Kidney (tissue), 14 donors: Measurements from ENCODE around the gene OTUB2. TPM values are rescaled to one million over a fixed set of nuclear protein-coding genes. Genes with fewer than 3 reads are reported as not detected.

Source experiments
- DNase-seq, 5 donors: peaks; one replicate each; pipeline ENCODE4 v3.0.0-alpha.2; 2013 to 2020
- FAIRE-seq: peaks from 2 replicates; lab custom pipeline; 2012; peaks lifted over from hg19 to GRCh38; lab: Jason Lieb, UNC
- H3K27ac ChIP-seq, 2 donors: one replicate each; pipeline ENCODE4 v1.7.0; 2013; ENCODE audit warnings: low read depth in 2 of 2, low read length in 2 of 2, inconsistent platforms in 1 of 2
- H3K27me3 ChIP-seq: one replicate; pipeline ENCODE4 v1.7.1; 2013; ENCODE audit warnings: low read length, inconsistent platforms; ENCODE audit not compliant: control insufficient read depth, insufficient read depth
- H3K36me3 ChIP-seq, 3 donors: one replicate each; pipeline versions ENCODE4 v1.7.0 to v1.7.1; 2013; ENCODE audit warnings: low read length in 3 of 3, control low read depth in 1 of 3, inconsistent platforms in 1 of 3; ENCODE audit not compliant: insufficient read depth in 3 of 3, control insufficient read depth in 2 of 3
- H3K4me1 ChIP-seq, 3 donors: one replicate each; pipeline versions ENCODE4 v1.7.0 to v1.7.1; 2013; ENCODE audit warnings: low read length in 3 of 3, inconsistent platforms in 1 of 3, low read depth in 1 of 3; ENCODE audit not compliant: control insufficient read depth in 2 of 3, insufficient read depth in 2 of 3
- H3K4me3 ChIP-seq, 3 donors: one replicate each; pipeline versions ENCODE4 v1.7.0 to v1.8.1; 2013; ENCODE audit warnings: low read length in 3 of 3, control low read depth in 1 of 3, inconsistent platforms in 1 of 3
- H3K9ac ChIP-seq, 3 donors: one replicate each; pipeline versions ENCODE4 v1.7.0 to v1.7.1; 2013; ENCODE audit warnings: low read length in 3 of 3, control low read depth in 1 of 3, inconsistent platforms in 1 of 3
- H3K9me3 ChIP-seq, 3 donors: one replicate each; pipeline versions ENCODE4 v1.7.0 to v1.7.1; 2013; ENCODE audit warnings: low read length in 3 of 3, control low read depth in 1 of 3, inconsistent platforms in 1 of 3; ENCODE audit not compliant: control insufficient read depth in 2 of 3, insufficient read depth in 1 of 3
- intact Hi-C: fragments of 100-400 bp; cut with DNase I; formaldehyde crosslinking; loops from one replicate; pipeline ENCODE4 v1.11.1; 2022
- polyA plus RNA-seq: library from polyadenylated mRNA; stranded (reverse); fragments of 350-450 nt; fragmentation: Illumina TruSeq; extraction: RNeasy Lipid Tissue Mini Kit (QIAGEN cat#74804); gene quantifications from one replicate; pipeline ENCODE4 v1.2.3, GENCODE V29; 2014; ENCODE audit warnings: low read depth, low replicate concordance; ENCODE audit not compliant: insufficient read depth
- total RNA-seq: library from RNA; stranded (reverse); fragmentation: NEBNext Ultra II Directional; extraction: Animal tissue kit (Norgen Biotek cat#: 25700); gene quantifications from one replicate; pipeline ENCODE4 v1.2.1, GENCODE V29; 2021
- TF ChIP-seq, protein P1 (sequence below): IDR thresholded peaks from 3 replicates; pipeline ENCODE4 v1.5.1; 2012; ENCODE audit warnings: mild to moderate bottlenecking, moderate library complexity, borderline replicate concordance; ENCODE audit not compliant: insufficient read depth; ENCODE audit errors: extremely low read depth
- donor health status: control.
- donor health status: control.
- donor health status: control.
- donor health status: control.
- donor health status: control.
- donor health status: DM: yes; HTN: yes; CAD: no.
- donor health status: Normal renal cell carcinoma (clear cell type).

The OTUB2 gene
- total and polyA plus RNA-seq, 2 donors from 2014 or later: 1.1 to 1.6 TPM

DNA sequence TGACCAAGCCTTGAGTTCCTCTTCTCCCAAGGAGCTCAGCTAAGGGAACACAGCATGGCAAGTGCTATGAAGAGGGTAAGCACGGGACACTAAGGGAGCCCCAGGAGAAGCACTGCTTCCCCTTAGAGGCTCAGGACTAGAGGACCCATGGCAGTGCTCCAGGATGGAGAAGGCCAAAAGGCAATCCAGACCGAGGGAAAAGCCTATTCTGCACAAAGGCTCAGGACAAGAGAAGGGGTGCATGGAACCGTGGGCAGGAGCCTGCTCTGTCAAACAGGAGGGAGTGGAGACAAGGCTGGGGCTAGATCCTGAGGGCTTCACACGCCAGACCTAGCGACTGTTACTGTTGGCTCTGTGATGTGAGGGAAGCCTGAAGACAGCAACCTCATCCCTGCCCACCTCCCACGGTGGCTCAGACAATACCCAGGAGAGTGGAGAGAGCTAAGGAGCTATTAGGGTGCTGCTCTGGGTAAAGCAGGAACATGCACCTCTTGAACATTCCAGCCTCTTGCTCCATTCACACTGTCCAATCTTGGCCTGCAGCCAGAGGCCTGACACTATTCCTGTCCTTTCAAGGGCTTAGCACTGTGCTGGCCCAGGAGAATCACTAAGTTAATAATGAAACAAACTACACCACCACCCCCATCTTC lies 24.2 kb downstream of the OTUB2 start:
- TF ChIP-seq, protein P1, sequence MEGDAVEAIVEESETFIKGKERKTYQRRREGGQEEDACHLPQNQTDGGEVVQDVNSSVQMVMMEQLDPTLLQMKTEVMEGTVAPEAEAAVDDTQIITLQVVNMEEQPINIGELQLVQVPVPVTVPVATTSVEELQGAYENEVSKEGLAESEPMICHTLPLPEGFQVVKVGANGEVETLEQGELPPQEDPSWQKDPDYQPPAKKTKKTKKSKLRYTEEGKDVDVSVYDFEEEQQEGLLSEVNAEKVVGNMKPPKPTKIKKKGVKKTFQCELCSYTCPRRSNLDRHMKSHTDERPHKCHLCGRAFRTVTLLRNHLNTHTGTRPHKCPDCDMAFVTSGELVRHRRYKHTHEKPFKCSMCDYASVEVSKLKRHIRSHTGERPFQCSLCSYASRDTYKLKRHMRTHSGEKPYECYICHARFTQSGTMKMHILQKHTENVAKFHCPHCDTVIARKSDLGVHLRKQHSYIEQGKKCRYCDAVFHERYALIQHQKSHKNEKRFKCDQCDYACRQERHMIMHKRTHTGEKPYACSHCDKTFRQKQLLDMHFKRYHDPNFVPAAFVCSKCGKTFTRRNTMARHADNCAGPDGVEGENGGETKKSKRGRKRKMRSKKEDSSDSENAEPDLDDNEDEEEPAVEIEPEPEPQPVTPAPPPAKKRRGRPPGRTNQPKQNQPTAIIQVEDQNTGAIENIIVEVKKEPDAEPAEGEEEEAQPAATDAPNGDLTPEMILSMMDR: no peak
- peak in 2 of 5 donors; percentile 16 to 39 for DNase-seq
- Histone ChIP-seq H3K27ac (no peak overlapping the region), H3K9me3 (no peaks in the 10 kb centered on the region), H3K9ac (no peak overlapping the region), H3K4me1 (peaks cover 0 to 10% (median 7%) of the 10 kb centered on the region in 3 donors), H3K4me3 (no peak overlapping the region), H3K27me3 (no peaks in the 10 kb centered on the region), H3K36me3 (peaks cover 5 to 76% (median 64%) of the 10 kb centered on the region in 3 donors)
- FAIRE-seq: no peak
- intact Hi-C loops: no loop called here

DNA sequence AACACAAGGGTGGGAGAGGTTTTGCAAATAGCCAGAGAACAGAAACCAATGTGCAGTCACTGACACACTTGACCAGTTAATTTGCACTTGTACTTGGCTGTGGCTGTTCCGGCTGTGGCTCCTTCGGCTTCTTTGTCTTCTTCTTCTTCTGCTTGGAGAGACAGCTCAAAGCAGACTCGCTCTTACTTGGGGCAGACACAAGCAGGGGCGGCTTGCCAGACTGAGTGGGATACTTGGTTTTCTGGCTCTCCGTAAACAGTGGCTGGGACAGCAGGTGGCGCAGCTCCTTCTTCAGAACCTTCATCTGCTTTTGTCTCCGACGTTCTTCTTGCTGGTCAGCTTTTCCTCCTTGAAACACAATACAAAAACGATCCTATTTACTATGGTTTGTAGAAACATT lies 25.0 kb downstream of the OTUB2 start:
- Histone ChIP-seq H3K4me1 (peaks cover 0 to 10% (median 7%) of the 10 kb centered on the region in 3 donors), H3K9me3 (no peaks in the 10 kb centered on the region), H3K27me3 (no peaks in the 10 kb centered on the region), H3K9ac (no peak overlapping the region), H3K36me3 (peaks cover 5 to 77% (median 68%) of the 10 kb centered on the region in 3 donors), H3K4me3 (no peak overlapping the region), H3K27ac (no peak overlapping the region)
- intact Hi-C loops: no loop called here
- DNase-seq: peak in 1 of 5 donors; percentile 50
- FAIRE-seq: no peak
- TF ChIP-seq, protein P1: peak; percentile 32

DNA sequence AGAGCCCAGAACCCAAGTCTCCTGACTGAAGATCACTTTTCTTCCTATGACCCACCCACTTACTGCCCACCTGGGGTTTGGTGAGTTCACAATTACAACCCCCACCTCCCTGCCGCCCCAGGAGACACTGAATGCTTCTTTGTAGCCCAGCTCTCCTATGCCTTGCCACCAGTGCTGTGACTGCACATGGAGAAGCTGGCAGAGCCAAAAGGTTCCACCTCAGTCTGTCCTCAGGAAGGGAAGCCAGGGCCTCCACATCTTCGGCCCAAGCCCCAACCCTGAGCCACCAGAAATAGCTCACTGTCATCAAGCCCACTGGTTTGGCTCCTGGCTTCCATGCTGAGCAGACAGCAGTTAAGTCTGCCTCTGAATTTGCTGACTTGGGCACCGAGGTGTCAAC lies 25.6 kb downstream of the OTUB2 start:
- no peaks in the 10 kb centered on the region for H3K27me3 ChIP-seq
- peaks cover 5 to 78% (median 71%) of the 10 kb centered on the region in 3 donors for H3K36me3 ChIP-seq
- TF ChIP-seq, protein P1: no peak
- no peaks in the 10 kb centered on the region for H3K9me3 ChIP-seq
- DNase-seq: no peak
- no peak for FAIRE-seq
- intact Hi-C loops: no loop called here
- no peak overlapping the region for H3K4me3 ChIP-seq
- H3K9ac ChIP-seq: no peak overlapping the region
- peaks cover 0 to 10% (median 7%) of the 10 kb centered on the region in 3 donors for H3K4me1 ChIP-seq
- H3K27ac ChIP-seq: peak overlapping the region in 1 of 2 donors; percentile 8
